OCI-M2 (cell line): Measurements from ENCODE around the gene CACNG3.
"Not testable (repeated sequence)": the region's sequence is repeated elsewhere in the genome, so short reads cannot be mapped to it uniquely, and the experiment has no call there.

Experiments
- DNase-seq: peaks from one replicate; lab custom pipeline; 2025; ENCODE audit not compliant: unreplicated experiment; lab: John Stamatoyannopoulos, UW

CACNG3 gene

DNA sequence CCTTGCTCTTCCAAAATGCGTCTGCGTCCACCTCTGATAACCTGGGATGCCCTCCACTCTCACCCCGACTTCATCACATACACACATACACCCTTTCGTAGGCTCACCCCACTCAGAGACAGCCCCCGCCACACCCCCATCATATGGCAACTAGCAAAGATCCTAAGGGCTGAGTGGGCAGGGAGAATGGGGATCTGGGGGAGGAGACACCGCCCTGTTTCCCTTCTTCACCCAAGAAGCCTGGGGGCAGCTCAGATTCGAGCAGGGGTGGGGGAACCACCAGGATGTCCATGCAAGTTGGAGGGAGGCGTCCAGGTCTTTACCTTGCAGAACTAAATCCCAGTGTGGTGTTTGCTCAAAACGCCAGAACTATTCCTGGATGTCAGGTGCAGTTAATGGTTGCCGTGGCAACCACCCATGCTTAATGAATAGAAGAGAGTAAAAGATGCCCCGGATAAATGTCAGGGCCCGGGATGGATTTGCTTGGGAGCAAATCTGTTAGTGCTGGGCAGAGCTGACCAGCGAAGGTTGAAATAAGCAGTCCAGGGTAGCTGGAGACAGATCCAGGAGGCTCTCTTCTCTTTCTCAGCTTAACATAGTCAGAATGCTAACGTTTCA lies 72.8 kb downstream of the CACNG3 start:
- DNase-seq = no peak

DNA sequence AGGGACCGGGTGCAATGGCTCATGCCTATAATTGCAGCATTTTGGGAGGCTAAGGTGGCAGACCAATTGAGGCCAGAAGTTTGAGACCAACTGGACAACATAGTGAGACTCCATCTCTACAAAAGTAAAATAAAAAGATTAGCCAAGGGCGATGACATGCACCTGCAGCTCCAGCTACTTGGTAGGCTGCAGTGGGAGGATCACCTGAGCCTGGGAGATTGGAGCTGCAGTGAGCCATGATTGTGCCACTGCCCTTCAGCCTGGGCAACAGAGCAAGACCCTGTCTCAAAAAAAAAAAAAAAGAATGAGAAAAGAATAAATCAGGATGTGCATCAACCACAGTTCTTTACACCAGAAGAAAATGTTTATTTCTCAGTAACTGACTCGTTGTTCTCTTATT lies 76.0 kb downstream of the CACNG3 start:
- no peak for DNase-seq

DNA sequence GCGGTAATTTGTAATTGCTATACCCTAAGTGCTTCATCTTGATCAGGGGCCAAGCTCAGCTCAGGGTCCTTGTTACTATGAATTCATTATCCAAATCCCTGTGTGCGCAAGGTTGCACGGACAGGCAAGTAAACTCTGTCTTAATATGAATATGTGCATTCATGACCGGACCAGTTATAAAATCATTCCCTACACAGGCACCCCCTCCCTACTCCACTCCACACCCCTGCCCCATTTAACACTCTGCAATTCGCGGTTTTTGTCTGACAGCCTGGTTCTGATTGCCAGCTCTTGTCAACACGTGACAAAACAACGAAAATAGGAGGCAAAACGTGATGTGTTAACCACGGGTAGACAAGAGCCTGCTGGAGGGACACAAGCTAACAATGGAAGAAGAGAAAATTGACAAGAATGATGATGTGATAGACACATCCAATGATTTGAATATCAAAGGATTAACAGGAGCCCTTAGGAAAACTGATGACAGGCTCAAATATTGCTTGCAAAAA lies 76.5 kb downstream of the CACNG3 start:
- DNase-seq = no peak

DNA sequence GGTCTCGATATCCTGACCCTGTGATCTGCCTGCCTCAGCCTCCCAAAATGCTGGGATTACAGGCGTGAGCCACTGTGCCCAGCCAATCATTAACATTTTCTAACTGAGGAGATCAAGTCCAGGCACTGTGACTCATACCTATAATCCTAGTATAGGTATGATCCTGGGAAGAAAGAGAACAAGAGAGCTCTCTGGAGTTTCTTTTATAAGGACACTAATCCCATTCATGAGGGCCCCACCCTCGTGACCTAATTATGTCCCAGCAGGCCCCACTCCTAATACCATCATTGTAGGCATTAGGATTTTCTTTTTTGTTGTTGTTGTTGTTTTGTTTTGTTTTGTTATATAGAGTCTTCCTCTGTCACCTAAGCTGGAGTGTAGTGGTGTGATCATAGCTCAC lies 80.4 kb downstream of the CACNG3 start:
- no peak for DNase-seq

DNA sequence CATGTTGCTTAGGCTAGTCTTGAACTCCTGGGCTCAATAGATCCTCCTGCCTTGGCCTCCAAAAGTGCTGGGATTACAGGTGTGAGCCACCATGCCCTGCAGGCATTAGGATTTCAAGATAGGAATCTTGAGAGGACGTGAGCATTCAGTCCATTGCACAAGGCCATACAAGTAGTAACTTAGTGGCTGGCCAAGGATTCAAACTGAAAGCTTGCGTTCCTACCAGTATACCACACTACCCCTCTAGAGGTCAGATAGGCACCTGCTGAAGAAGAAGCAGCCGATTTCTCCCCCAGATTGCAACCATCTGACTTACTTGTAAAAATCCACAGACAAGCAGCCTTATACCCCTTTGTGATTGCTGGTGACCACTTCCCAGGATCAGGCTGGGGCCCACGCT lies 80.9 kb downstream of the CACNG3 start:
- no peak for DNase-seq

DNA sequence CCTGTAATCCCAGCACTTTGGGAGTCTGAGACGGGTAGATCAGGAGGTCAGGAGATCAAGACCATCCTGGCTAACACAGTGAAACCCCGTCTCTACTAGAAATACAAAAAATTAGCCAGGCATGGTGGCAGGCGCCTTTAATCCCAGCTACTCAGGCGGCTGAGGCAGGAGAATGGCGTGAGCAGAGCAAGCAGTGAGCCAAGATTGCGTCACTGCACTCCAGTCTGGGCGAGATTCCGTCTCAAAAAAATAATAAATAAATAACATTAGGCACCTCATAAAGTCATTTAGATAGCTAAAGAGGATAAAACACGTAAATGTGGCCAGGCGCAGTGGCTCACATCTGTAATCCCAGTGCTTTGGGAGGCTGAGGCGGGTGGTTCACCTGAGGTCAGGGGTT lies 87.7 kb downstream of the CACNG3 start:
- not testable (repeated sequence) for DNase-seq

DNA sequence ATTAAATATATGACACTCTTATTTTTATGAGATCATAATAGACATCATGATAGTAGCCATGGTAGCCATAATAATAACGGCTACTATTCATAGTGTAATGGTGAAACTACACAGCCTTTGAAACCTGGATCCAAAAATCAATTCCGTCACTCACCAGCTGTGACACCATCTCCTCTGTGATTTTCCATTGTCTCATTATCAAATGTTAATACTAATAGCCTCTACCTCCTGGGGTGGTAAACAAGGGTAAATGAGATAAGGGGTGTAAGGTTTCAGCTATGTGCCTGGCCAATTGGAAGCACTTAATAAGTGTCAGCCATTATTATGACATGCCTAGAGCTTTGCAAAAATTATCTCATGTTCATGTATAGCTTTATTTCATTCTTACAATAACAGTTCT lies 88.6 kb downstream of the CACNG3 start:
- no peak for DNase-seq

DNA sequence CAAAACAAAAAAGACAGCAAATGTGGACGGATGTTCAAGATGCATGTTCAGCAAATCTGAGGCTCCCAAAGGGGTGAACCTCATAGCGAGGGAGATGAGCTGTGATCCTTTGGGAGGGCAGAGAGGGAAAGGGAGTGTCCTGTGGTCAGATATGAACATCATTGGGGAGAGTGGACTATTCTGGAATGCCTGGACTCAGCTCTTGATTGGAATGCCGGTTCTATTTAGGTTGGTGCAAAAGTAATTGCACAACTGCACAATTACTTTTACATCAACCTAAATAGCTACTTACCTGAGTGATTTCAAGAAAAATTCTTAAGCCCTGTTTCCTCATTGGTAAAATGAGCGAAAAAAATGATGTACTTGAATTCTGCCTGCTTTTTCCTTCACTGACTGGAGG lies 89.6 kb downstream of the CACNG3 start:
- no peak for DNase-seq

DNA sequence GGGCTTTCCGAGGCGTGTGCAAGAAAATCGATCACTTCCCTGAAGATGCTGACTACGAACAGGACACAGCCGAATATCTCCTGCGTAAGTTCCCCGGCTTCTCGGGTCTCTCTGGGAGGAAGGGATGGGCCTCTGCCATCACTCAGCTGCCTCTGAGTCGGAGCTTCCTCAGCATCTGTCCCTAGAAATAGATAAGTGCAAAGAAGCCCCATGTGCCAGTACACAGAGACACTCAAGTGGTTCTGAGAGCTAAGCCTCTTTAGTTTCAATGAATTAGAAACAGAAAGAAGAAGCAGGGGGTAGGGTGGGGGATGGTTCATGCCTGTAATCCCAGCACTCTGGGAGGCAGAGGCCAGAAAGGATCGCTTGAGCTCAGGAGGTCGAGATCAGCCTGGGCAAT lies 90.6 kb downstream of the CACNG3 start:
- no peak for DNase-seq

DNA sequence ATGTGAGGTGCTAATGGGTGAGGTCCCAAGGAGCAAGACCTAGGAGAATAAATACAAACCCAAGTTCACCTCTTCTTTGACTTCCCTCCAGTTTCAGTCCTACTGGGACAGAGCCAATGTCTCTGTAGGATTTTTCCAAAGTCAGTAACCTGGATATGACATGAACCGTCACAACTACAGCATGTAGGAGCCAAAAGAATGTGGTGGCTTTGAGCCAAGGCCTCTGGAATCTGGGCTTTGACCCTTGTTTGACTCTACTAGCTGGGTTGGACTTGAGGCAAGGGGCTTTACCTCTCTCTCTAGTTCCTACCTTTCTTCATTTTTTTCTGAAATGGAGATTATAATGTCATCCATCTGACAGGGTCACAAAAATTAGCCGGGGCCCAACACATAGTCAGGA lies 91.4 kb downstream of the CACNG3 start:
- DNase-seq = no peak

DNA sequence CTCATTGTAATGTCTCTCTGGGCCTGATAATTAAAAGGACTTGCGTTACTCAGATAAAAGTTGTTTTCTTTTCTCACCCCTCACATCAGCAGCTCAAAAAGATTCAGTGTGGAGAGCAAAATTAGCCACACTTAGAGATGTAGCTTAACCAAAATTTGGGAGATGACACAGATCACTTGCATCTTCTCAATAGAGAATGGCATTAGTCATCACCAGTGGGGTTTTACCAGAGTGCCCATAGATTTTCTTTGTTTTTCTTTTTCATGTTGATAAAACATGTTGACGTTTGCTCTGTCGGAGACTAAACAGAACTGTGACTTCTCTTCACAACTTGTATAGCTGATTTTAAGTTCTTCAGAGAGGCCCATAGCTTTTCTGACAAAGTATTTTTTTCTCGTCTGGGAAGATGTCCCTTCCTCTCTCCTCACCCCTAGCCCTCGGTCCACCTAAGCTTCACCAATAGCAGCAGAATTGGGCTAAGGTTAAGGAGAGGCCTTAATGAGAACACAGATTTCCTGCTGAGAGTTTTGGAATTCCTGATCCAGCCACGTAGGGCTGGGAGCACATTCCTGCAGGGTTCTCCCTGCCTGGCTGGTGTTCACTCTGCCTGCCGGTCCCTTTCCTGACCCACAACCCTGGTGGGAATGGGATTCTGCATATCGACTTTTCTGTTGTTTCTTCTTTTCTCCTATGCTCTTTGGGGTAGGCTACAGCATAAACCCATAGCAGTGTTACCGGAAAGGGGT lies 92.6 kb downstream of the CACNG3 start:
- no peak for DNase-seq

DNA sequence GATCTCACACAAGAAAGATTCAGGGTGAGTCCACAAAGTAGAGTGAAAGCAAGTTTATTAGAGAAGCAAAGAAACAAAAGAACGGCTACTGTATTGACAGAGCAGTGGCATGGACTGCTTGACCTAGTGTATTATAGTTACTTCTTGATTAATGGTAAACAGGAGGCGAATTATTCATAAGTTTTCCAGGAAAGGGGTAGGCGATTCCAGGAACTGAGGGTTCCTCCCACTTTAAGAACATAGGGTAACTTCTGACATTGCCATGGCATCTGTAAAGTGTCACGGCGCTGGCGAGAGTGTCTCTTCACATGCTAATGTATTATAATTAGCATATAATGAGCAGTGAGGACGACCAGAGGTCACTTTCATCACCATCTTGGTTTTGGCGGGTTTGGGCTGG lies 93.2 kb downstream of the CACNG3 start:
- no peak for DNase-seq

DNA sequence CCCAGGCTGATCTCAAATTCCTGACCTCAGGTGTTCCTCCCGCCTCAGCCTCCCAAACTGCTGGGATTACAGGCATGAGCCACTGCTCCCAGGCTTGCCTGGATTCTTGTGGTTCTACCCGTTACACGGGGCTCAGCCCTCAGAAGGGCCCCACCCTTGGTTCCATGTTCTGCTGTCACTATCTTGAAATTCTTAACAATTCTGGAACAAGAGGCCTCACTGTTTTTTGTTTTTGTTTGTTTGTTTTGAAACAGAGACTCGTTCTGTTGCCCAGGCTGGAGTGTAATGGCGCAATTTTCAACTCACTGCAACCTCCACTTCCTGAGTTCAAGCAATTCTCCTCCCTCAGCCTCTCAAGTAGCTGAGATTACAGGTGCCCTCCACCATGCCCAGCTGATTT lies 96.6 kb downstream of the CACNG3 start:
- DNase-seq = no peak

DNA sequence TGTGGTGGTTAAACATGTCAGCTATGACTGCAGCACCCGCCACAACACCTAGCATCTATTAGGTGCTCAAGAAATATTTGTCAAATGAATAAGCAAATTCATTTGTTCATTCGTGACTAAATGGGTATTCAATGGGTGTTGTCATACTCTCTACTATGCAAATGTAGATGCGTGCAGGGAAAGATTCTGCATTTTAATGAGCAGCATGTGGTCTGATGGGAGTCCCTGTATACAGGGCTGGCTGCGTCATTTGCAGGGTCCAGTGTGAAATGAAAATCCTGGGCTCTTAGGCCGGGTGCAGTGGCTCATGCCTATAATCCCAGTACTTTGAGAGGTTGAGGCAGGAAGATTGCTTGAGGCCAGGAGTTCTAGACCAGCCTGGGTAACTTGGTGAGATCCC lies 97.5 kb downstream of the CACNG3 start:
- DNase-seq = no peak

DNA sequence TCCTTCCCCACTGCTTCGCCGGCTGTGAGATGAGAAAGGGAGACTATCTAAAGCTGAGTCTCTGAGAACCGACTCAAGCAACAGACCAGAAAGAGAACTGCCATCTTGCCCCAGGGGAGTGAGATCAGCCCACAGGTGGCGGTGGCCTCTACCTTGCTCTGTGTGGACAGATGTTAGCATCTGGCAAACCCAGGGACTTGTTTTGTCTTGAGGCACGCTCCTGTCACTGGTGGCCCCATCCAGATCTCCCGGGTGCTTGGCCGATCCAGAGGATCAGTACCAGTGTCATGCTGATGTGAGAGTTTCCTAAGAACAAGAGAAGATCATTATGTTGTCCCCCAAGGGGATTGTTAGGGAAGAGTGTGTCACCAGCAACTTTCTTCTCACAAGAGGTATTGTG lies 101.4 kb downstream of the CACNG3 start:
- no peak for DNase-seq

DNA sequence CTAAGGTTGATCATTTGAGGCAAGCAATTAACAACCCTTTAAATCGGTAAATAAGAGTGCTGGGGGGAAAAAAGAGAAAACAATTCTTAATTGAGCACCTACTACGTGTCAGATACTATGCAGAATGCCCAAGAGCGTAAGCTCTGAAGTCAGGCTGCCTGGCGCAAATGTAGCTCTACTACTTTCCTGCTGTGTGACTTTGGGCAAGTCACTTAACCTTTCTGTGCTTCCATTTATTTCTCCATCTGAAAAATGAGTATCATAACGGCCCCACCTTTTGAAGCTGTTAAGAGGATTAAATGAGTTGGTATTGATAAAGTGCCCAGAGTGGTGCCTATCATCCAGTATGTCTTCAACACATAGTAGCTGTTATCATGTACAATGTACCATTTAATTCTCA lies 102.0 kb downstream of the CACNG3 start:
- DNase-seq = no peak

DNA sequence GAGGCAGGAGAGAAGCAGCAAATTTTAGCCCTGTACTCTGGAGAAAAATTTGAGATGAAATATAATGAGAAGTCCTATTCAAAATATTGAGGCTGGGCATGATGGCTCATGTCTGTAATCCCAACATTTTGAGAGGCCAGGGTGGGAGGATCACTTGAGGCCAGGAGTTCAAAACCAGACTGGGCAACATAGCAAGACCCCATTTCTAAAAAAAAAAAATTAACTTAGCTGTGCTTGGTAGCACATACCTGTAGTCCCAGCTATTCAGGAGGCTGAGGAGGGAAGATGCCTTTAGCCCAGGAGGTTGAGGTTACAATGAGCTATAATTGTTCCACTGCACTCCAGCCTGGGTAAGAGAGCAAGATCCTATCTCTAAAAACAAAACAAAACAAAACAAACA lies 103.4 kb downstream of the CACNG3 start:
- no peak for DNase-seq

DNA sequence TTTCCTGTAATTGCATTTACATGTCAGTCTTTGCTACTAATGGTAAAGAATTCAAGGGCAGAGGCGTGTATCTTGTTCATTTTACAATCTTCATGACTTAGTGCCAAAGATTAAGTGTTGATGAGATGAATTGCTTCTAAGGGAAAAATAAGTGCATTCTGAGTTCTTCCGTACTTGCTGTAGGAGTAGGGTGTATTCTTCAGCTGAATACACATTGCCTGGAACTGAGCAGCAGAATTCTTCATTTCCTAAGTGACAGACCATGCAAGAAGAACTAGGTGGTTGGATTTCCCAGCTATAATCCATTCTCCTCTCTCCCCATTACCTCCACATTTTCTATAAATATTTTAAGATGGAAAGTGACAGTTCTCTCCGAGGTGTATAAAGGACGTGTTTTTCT lies 104.8 kb downstream of the CACNG3 start:
- no peak for DNase-seq

DNA sequence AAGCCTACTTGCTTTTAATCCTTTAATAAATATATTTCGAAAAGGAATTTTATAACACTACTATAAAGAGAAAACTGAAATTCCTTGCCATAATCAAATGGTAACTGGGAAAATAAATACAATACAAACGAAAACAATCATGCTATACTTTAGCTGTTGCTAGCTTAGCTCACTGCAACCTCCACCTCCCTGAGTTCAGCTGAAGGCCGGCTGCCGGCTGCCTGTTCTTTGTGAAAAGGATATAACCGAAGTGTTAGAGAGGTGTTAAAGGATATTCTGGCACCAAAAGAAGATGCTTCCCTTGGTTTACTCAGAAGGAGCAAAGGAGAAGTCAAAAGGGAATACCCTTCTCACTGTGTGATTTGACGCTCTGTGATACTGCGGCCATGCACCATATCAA lies 108.5 kb downstream of the CACNG3 start:
- DNase-seq = no peak

DNA sequence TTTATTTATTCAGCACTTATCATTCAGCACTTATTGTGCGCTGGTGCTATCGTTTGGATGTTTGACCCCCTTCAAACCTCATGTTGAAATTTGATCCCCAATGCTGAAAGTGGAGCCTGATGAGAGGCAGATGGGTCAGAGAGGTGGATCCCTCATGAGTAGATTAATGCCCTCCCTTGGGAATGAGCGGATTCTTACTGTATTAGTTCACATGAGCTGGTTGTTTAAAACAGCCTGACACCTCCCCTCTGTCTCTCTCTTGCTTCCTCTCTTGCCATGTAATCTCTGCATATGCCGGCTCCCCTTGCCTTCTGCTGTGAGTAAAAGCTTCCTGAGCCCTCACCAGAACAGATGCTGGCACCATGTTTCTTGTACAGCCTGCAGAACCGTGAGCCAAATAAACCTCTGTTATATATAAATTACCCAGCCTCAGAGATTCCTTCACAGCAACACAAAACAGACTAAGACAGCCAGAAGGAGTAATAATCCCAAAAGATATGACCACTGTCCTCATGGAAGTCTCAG lies 111.1 kb downstream of the CACNG3 start:
- no peak for DNase-seq

DNA sequence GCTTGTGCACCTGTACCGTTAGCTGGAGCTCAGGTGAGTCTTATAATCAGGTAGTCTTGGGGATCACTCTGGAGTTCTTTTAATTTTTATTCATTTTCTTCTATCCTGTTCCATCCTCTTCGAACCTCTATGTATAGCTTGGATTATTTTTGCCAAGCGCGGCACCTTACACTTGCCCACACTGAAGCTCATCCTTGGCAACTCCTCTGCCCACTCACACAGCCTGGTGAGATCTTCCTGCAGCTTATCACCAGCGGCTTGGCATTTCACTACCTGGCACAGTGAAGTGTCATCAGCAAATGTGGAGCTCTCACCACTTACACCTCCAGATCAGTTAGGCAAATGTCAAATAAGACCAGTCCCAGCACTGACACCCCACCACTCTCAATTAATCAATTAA lies 116.7 kb downstream of the CACNG3 start:
- no peak for DNase-seq

DNA sequence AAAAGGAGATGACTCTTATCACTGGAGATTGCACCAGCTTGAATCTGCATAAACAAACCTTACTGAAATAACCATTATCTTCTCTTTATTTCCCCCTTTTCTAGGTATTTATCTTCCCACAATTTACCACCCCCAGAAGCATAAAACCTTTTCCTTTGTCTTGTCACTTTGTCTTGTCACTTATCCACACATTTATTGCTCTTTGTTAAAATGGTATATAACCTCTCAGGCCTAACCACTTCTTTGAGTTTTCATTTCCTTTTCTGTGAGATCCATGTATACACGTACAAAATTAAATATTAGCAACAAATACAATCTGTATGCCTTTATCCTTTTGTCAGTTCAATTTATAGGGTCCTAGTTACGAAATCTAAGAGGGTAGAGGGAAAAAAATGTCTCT lies 122.9 kb downstream of the CACNG3 start:
- DNase-seq = no peak
